ENCODE data around the gene CTSL.

DNA sequence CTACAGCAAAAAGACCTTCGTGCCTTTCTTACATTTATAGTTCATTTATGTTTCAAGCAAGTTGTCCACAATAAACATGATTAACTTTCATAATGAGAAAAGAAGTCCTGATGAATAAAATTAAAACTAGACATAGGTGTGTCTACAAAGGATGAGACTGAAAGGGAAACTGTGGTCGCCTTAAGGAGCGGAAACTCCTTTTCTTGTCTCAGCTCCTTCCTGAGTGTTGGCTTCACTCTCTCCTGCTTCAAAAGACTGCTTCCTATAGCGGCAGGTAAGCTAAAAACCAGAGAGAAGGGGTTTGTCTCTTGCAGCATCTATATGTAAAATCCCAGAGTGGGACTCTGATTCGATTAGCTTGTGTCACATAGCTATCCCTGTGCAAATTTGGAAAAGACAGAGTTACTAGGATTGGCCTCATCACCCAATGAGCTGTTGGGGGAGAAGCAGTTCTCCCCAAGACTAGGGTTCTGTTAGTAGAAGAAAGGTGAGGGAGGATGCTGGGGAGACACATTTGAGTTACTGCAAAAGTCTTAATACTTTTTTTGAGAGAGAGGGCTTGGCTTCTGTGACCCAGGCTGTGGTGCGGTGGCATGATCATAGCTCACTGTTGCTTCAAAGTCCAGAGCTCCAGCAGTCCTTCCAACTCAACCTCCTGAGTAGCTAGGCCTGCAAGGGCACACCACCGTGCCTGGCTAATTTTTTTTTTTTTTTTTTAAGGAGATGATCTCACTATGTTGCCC is 16.8 kb upstream of the CTSL start:
- TF ChIP-seq EZH2 (IDR thresholded peaks at IDR 0.05; ENCODE audit: insufficient read depth, poor library complexity, severe bottlenecking) (no peak), EZH2phosphoT487 (IDR thresholded peaks at IDR 0.05; ENCODE audit: insufficient read depth, low read depth) (no peak)

Data from GM23248 (cell line).